ENCODE results near the gene GPX6.

DNA sequence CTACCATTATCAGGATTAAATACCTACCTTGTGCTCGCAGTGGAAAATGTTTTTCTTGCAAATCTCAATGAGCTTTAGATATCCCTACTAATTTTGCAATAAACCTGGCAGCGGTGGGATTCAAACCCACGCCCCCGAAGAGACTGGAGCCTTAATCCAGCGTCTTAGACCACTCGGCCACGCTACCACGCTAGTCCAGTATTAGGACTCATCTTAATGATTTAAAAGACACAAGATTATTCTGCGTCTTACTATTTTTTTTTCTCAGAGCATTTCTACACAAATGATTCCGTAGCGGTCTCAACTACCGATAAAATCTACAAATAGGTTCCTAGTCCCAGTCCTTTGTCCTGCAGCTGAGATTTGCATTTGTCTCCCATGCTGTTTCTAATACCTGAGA lies 37.1 kb downstream of the GPX6 start:
- TF ChIP-seq, protein P1, sequence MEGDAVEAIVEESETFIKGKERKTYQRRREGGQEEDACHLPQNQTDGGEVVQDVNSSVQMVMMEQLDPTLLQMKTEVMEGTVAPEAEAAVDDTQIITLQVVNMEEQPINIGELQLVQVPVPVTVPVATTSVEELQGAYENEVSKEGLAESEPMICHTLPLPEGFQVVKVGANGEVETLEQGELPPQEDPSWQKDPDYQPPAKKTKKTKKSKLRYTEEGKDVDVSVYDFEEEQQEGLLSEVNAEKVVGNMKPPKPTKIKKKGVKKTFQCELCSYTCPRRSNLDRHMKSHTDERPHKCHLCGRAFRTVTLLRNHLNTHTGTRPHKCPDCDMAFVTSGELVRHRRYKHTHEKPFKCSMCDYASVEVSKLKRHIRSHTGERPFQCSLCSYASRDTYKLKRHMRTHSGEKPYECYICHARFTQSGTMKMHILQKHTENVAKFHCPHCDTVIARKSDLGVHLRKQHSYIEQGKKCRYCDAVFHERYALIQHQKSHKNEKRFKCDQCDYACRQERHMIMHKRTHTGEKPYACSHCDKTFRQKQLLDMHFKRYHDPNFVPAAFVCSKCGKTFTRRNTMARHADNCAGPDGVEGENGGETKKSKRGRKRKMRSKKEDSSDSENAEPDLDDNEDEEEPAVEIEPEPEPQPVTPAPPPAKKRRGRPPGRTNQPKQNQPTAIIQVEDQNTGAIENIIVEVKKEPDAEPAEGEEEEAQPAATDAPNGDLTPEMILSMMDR (IDR thresholded peaks at IDR 0.05) = no peak
- TF ChIP-seq POLR2A (IDR thresholded peaks at IDR 0.05) = no peak

All from thyroid gland (tissue), 4 donors.